ENCODE results near the gene CDS2. TPM values are rescaled to one million over a fixed set of nuclear protein-coding genes. Genes with fewer than 3 reads are reported as not detected.

Gene CDS2
- total and polyA plus RNA-seq, 2 of the 13 experiments (the other 11 are each of a cell fraction or from before 2014, with no cell fraction given): 81.3 to 153 TPM

DNA sequence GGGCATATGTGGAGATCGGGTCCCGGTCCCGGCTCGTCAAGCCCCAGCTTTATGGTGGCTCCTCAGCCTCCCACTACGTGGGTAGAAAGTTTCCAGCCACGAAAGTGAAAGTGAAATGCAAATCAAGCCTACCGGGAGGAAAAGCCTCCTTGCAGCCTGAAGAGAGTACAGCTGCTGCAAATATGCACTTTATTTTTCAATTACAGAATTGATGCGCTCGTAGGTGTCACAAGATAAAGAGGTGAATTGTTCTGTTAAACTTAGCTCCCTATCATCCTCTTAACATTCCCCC lies 6.7 kb upstream of the CDS2 start (continued):
- TF ChIP-seq, protein P1, sequence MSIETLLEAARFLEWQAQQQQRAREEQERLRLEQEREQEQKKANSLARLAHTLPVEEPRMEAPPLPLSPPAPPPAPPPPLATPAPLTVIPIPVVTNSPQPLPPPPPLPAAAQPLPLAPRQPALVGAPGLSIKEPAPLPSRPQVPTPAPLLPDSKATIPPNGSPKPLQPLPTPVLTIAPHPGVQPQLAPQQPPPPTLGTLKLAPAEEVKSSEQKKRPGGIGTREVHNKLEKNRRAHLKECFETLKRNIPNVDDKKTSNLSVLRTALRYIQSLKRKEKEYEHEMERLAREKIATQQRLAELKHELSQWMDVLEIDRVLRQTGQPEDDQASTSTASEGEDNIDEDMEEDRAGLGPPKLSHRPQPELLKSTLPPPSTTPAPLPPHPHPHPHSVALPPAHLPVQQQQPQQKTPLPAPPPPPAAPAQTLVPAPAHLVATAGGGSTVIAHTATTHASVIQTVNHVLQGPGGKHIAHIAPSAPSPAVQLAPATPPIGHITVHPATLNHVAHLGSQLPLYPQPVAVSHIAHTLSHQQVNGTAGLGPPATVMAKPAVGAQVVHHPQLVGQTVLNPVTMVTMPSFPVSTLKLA (IDR thresholded peaks at IDR 0.05): no peak
- TF ChIP-seq CC2D1A (CRISPR knock-in tag; IDR thresholded peaks at IDR 0.05): no peak
- TF ChIP-seq ZNF777 (CRISPR knock-in tag; IDR thresholded peaks at IDR 0.05): peak; percentile 41; the same call in 1 of the 2 replicates
- no peak; the same call in 1 of the 2 replicates for TF ChIP-seq DNMT3B (CRISPR knock-in tag; conservative IDR thresholded peaks at IDR 0.05)
- 0 out of 4 replicates have a peak, but pooled peaks of 1 of the 2 experiments have one; percentile 54 for TF ChIP-seq KLF16 (CRISPR knock-in tag; IDR thresholded peaks at IDR 0.05)
- no peak for TF ChIP-seq REPIN1 (CRISPR knock-in tag; IDR thresholded peaks at IDR 0.05; ENCODE audit: borderline replicate concordance, low read depth)
- no peak for TF ChIP-seq ZNF557 (CRISPR knock-in tag; IDR thresholded peaks at IDR 0.05)
- TF ChIP-seq ZNF225 (CRISPR knock-in tag; IDR thresholded peaks at IDR 0.05): no peak
- no peak for TF ChIP-seq ETV5 (CRISPR knock-in tag; IDR thresholded peaks at IDR 0.05; ENCODE audit: borderline replicate concordance)
- TF ChIP-seq NFRKB (IDR thresholded peaks at IDR 0.05): no peak
- no peak for TF ChIP-seq ZNF564 (CRISPR knock-in tag; IDR thresholded peaks at IDR 0.05)
- TF ChIP-seq, protein P2, sequence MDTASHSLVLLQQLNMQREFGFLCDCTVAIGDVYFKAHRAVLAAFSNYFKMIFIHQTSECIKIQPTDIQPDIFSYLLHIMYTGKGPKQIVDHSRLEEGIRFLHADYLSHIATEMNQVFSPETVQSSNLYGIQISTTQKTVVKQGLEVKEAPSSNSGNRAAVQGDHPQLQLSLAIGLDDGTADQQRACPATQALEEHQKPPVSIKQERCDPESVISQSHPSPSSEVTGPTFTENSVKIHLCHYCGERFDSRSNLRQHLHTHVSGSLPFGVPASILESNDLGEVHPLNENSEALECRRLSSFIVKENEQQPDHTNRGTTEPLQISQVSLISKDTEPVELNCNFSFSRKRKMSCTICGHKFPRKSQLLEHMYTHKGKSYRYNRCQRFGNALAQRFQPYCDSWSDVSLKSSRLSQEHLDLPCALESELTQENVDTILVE (CRISPR knock-in tag; IDR thresholded peaks at IDR 0.05): no peak; the same call in 1 of the 2 replicates
- TF ChIP-seq, protein P3, sequence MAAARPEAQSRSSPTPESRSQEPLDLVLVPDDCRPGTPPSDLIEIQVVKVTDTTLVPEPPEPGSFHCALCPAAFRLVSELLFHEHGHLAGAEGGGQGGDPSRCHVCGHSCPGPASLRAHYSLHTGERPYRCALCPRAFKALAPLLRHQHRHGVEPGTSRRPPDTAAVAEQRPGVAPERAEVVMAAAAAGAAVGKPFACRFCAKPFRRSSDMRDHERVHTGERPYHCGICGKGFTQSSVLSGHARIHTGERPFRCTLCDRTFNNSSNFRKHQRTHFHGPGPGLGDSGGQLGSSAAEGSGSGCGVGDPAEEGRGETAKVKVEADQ (CRISPR knock-in tag; IDR thresholded peaks at IDR 0.05; ENCODE audit: borderline replicate concordance): peak; percentile 6; the same call in 1 of the 2 replicates
- TF ChIP-seq SAP130 (CRISPR knock-in tag; IDR thresholded peaks at IDR 0.05; ENCODE audit: low read depth): no peak
- TF ChIP-seq TRIM24 (CRISPR knock-in tag; IDR thresholded peaks at IDR 0.05): no peak
- TF ChIP-seq HNF4G (IDR thresholded peaks at IDR 0.05; ENCODE audit: borderline replicate concordance, low read depth, low read length): 0 out of 2 replicates have a peak, but pooled peaks have one; percentile 8
- no peak for TF ChIP-seq HNF4G (CRISPR knock-in tag; IDR thresholded peaks at IDR 0.05; ENCODE audit: borderline replicate concordance, low read depth)
- no peak for TF ChIP-seq NFKBIZ (CRISPR knock-in tag; IDR thresholded peaks at IDR 0.05)
- no peak for TF ChIP-seq SPEN (CRISPR knock-in tag; IDR thresholded peaks at IDR 0.05; ENCODE audit: low read depth)
- TF ChIP-seq ZNF7 (CRISPR knock-in tag; IDR thresholded peaks at IDR 0.05): no peak
- TF ChIP-seq, protein P4, sequence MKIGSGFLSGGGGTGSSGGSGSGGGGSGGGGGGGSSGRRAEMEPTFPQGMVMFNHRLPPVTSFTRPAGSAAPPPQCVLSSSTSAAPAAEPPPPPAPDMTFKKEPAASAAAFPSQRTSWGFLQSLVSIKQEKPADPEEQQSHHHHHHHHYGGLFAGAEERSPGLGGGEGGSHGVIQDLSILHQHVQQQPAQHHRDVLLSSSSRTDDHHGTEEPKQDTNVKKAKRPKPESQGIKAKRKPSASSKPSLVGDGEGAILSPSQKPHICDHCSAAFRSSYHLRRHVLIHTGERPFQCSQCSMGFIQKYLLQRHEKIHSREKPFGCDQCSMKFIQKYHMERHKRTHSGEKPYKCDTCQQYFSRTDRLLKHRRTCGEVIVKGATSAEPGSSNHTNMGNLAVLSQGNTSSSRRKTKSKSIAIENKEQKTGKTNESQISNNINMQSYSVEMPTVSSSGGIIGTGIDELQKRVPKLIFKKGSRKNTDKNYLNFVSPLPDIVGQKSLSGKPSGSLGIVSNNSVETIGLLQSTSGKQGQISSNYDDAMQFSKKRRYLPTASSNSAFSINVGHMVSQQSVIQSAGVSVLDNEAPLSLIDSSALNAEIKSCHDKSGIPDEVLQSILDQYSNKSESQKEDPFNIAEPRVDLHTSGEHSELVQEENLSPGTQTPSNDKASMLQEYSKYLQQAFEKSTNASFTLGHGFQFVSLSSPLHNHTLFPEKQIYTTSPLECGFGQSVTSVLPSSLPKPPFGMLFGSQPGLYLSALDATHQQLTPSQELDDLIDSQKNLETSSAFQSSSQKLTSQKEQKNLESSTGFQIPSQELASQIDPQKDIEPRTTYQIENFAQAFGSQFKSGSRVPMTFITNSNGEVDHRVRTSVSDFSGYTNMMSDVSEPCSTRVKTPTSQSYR (CRISPR knock-in tag; IDR thresholded peaks at IDR 0.05; ENCODE audit: borderline replicate concordance): no peak
- TF ChIP-seq, protein P5, sequence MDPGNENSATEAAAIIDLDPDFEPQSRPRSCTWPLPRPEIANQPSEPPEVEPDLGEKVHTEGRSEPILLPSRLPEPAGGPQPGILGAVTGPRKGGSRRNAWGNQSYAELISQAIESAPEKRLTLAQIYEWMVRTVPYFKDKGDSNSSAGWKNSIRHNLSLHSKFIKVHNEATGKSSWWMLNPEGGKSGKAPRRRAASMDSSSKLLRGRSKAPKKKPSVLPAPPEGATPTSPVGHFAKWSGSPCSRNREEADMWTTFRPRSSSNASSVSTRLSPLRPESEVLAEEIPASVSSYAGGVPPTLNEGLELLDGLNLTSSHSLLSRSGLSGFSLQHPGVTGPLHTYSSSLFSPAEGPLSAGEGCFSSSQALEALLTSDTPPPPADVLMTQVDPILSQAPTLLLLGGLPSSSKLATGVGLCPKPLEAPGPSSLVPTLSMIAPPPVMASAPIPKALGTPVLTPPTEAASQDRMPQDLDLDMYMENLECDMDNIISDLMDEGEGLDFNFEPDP (CRISPR knock-in tag; conservative IDR thresholded peaks at IDR 0.05): no peak
- TF ChIP-seq ZNF34 (CRISPR knock-in tag; IDR thresholded peaks at IDR 0.05; ENCODE audit: borderline replicate concordance): no peak

Data from HepG2 (cell line).